T-helper 2 cell treated with Interferon-gamma antibody and Interleukin-4, amounts not matched to agents 5 μg/mL and 100 μg/mL, for 36 hours (primary cell): ENCODE measurements around the gene MAGI1.

Source experiments
- DNase-seq: peaks from one replicate; pipeline ENCODE4 v3.0.0; 2021; ENCODE audit warnings: low spot score
- H3K27ac Mint-ChIP-seq: one replicate; pipeline ENCODE4 v1.8.0; 2021; ENCODE audit warnings: mild to moderate bottlenecking, mixed read lengths
- H3K27me3 Mint-ChIP-seq: one replicate; pipeline ENCODE4 v1.8.0; 2021; ENCODE audit warnings: low read depth, mixed read lengths
- H3K36me3 Mint-ChIP-seq: one replicate; pipeline ENCODE4 v1.8.0; 2021; ENCODE audit warnings: low read depth, mixed read lengths
- H3K4me1 Mint-ChIP-seq: one replicate; pipeline ENCODE4 v1.8.0; 2021; ENCODE audit warnings: low read depth, mixed read lengths
- H3K4me3 Mint-ChIP-seq: one replicate; pipeline ENCODE4 v1.8.0; 2022; ENCODE audit warnings: mild to moderate bottlenecking, moderate library complexity, mixed read lengths
- H3K9me3 Mint-ChIP-seq: one replicate; pipeline ENCODE4 v1.8.0; 2021; ENCODE audit warnings: mixed read lengths

MAGI1 gene

GRCh38 chr3:65749066-65749465, 289.7 kb downstream of the MAGI1 start:
- Mint-ChIP-seq H3K9me3 (no peaks in the 10 kb centered on the region), H3K27ac (no peak overlapping the region), H3K27me3 (no peaks in the 10 kb centered on the region), H3K4me1 (no peaks in the 10 kb centered on the region), H3K4me3 (no peak overlapping the region), H3K36me3 (no peaks in the 10 kb centered on the region)
- DNase-seq = no peak

DNA sequence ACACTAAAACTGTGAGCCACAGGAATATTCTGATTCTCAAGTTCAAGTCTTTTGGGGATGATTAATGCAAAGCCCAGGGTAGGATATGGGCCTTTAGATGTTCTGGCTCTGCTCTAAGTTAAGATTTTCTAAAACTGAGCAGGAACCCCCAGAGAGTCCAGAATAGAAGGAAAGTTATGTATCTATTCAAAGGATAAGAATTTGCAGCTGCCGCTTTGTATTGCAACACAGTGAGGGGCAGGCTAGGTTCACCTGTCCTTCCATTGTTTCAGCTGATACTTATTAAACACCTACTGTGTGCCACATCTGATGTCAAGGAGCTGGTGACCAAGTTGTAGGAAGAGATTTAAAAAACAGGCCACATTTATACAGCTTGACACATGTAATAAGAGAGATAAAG, 290.4 kb downstream of the MAGI1 start:
- DNase-seq = no peak
- no peaks in the 10 kb centered on the region for H3K36me3 Mint-ChIP-seq
- H3K4me1 Mint-ChIP-seq = no peaks in the 10 kb centered on the region
- H3K27me3 Mint-ChIP-seq = no peaks in the 10 kb centered on the region
- H3K27ac Mint-ChIP-seq = no peak overlapping the region
- no peaks in the 10 kb centered on the region for H3K9me3 Mint-ChIP-seq
- no peak overlapping the region for H3K4me3 Mint-ChIP-seq

GRCh38 chr3:65746848-65747247, 291.9 kb downstream of the MAGI1 start:
- Mint-ChIP-seq H3K36me3 (no peaks in the 10 kb centered on the region), H3K9me3 (no peaks in the 10 kb centered on the region), H3K27me3 (no peaks in the 10 kb centered on the region), H3K4me3 (no peak overlapping the region), H3K27ac (no peak overlapping the region), H3K4me1 (no peaks in the 10 kb centered on the region)
- no peak for DNase-seq

DNA sequence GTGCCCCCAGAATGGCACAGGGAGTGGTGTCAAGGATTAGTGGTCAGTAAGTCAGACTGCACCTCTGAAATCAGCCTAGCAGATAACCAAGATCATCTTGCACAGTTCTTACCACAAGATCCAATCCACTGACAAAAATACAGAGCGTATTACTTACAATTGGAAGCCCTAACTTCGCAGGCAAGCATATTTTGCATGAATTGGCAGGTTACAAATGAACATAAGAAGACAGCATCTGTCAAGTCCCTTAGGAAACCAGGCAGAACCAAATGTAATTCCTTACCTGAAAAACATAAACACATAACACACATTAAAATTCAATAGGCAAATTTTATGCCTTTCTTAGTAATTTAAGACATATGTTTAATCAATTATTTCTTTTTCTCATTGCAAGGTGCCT, 293.4 kb downstream of the MAGI1 start:
- Mint-ChIP-seq H3K4me3 (no peak overlapping the region), H3K27me3 (no peaks in the 10 kb centered on the region), H3K36me3 (no peaks in the 10 kb centered on the region), H3K4me1 (no peaks in the 10 kb centered on the region), H3K9me3 (no peaks in the 10 kb centered on the region), H3K27ac (no peak overlapping the region)
- DNase-seq = no peak

GRCh38 chr3:65742914-65743313, 295.8 kb downstream of the MAGI1 start:
- H3K36me3 Mint-ChIP-seq = no peaks in the 10 kb centered on the region
- no peak for DNase-seq
- H3K9me3 Mint-ChIP-seq = no peaks in the 10 kb centered on the region
- no peaks in the 10 kb centered on the region for H3K4me1 Mint-ChIP-seq
- H3K4me3 Mint-ChIP-seq = no peak overlapping the region
- H3K27ac Mint-ChIP-seq = no peak overlapping the region
- no peaks in the 10 kb centered on the region for H3K27me3 Mint-ChIP-seq

DNA sequence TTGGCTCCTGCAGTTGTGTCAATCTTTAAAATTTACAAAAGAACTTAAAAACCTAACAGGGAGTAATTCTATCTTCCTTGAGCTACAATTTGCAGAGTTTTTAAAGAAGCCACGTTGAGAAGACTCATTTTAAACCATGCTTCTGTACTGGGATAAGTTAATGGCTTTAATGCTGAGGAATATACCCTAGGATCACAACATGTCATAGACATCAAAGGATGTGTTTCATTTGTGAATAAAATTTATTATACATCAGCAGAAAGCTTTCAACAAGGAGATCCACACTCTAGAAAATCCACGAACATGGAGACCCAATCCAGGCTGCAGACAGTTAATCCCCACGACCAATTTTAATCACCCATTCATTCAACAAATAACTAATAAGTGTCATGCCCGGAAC, 297.2 kb downstream of the MAGI1 start:
- Mint-ChIP-seq H3K4me1 (no peaks in the 10 kb centered on the region), H3K36me3 (no peaks in the 10 kb centered on the region), H3K9me3 (no peaks in the 10 kb centered on the region), H3K27ac (no peak overlapping the region), H3K27me3 (no peaks in the 10 kb centered on the region), H3K4me3 (no peak overlapping the region)
- no peak for DNase-seq

GRCh38 chr3:65739901-65740541, 298.7 kb downstream of the MAGI1 start:
- Mint-ChIP-seq H3K27ac (no peak overlapping the region), H3K9me3 (no peaks in the 10 kb centered on the region), H3K4me1 (no peaks in the 10 kb centered on the region), H3K27me3 (no peaks in the 10 kb centered on the region), H3K36me3 (no peaks in the 10 kb centered on the region), H3K4me3 (no peak overlapping the region)
- no peak for DNase-seq

DNA sequence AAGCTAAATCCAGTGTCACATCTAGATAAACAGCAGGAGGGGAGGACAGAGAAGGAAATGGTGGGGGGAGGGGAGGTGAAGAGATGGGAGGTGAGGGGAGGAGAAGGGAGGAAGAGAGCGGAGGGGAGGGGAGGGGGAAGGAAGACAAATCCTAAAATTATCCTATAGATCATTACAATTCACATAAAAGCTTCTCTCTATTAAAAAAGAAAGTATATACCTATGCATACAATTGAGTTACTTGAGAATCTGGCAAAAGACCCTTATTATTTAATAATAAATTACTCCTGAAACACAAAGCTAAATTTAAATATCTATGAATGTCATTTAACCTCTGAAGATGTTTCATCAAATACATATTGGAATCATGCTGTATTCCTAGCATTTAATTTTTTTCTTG, 303.9 kb downstream of the MAGI1 start:
- H3K27me3 Mint-ChIP-seq = no peaks in the 10 kb centered on the region
- H3K4me1 Mint-ChIP-seq = no peaks in the 10 kb centered on the region
- no peak for DNase-seq
- H3K36me3 Mint-ChIP-seq = no peaks in the 10 kb centered on the region
- no peaks in the 10 kb centered on the region for H3K9me3 Mint-ChIP-seq
- no peak overlapping the region for H3K4me3 Mint-ChIP-seq
- no peak overlapping the region for H3K27ac Mint-ChIP-seq

GRCh38 chr3:65734382-65734781, 304.3 kb downstream of the MAGI1 start:
- Mint-ChIP-seq H3K4me3 (no peak overlapping the region), H3K36me3 (no peaks in the 10 kb centered on the region), H3K27me3 (no peaks in the 10 kb centered on the region), H3K9me3 (no peaks in the 10 kb centered on the region), H3K27ac (no peak overlapping the region), H3K4me1 (no peaks in the 10 kb centered on the region)
- DNase-seq = no peak

- Mint-ChIP-seq H3K27me3 (no peaks in the 10 kb centered on the region), H3K27ac (no peak overlapping the region), H3K36me3 (no peaks in the 10 kb centered on the region), H3K9me3 (no peaks in the 10 kb centered on the region), H3K4me3 (no peak overlapping the region), H3K4me1 (no peaks in the 10 kb centered on the region)
- no peak for DNase-seq
Measured at GRCh38 chr3:65733459-65733858, 305.3 kb downstream of the MAGI1 start.

DNA sequence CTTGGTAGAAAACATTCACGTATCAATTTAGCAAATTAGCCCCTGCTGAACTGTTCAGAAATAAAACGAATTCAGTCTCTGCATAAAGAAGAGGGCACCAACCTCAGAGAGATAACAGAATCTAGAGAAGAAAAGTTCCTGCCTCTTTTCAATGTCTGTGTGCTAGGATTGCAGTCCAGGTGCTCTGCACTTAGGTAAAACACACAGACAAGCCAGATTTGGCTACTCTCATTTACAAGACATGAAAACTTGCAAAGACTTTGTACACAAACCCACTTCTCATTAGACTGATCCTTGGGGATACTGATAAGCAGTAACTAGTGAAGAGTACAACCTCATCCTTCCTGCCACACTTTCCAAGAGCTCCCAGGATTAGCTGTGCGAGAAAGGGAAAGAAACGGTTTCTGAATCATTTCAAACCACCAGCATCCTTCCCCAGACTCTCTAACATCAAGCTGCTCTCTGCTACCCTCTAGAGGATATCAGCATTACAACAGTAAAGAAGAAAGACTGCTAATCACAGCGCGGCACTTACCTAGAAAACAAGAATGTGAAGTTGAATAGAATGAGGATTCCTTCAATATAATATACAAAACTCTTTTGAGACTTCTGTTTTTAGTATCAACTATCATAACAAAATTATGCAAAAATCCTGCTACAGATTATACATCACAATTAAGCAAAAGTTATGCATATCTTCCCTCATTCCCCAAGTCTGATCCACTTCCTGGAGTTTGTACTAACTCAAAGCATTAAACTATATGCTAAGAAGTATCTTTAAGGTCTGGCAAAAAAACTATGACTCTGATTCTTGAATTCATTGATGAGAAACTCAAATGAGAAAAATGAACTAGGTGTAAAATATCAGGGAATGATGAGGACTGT, 306.4 kb downstream of the MAGI1 start:
- no peak for DNase-seq
- no peaks in the 10 kb centered on the region for H3K4me1 Mint-ChIP-seq
- no peaks in the 10 kb centered on the region for H3K9me3 Mint-ChIP-seq
- no peak overlapping the region for H3K27ac Mint-ChIP-seq
- H3K36me3 Mint-ChIP-seq = no peaks in the 10 kb centered on the region
- no peak overlapping the region for H3K4me3 Mint-ChIP-seq
- H3K27me3 Mint-ChIP-seq = no peaks in the 10 kb centered on the region

DNA sequence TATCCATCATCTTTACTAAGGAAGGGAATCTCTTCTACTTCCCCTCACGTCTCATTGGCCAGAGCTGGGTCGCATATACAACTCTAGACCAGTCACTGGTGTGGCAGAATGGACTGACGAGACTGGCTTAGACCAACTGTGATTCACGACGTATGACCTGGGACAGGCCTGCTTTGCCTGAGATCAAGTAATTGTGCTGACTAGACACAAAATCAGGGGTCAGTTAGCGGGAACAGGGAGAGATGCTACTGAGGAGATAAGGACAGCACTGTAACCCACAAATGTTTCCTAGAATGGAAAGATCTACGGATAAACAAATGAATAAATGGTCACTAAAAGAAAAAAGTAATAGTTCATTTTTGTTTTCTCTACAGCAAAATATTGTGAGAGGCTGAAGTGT, 308.3 kb downstream of the MAGI1 start:
- H3K27me3 Mint-ChIP-seq = no peaks in the 10 kb centered on the region
- H3K4me1 Mint-ChIP-seq = no peaks in the 10 kb centered on the region
- H3K9me3 Mint-ChIP-seq = no peaks in the 10 kb centered on the region
- no peak overlapping the region for H3K27ac Mint-ChIP-seq
- H3K36me3 Mint-ChIP-seq = no peaks in the 10 kb centered on the region
- DNase-seq = no peak
- H3K4me3 Mint-ChIP-seq = no peak overlapping the region

GRCh38 chr3:65729973-65730372, 308.7 kb downstream of the MAGI1 start:
- Mint-ChIP-seq H3K36me3 (no peaks in the 10 kb centered on the region), H3K4me3 (no peak overlapping the region), H3K9me3 (no peaks in the 10 kb centered on the region), H3K27ac (no peak overlapping the region), H3K27me3 (no peaks in the 10 kb centered on the region), H3K4me1 (no peaks in the 10 kb centered on the region)
- DNase-seq = no peak

DNA sequence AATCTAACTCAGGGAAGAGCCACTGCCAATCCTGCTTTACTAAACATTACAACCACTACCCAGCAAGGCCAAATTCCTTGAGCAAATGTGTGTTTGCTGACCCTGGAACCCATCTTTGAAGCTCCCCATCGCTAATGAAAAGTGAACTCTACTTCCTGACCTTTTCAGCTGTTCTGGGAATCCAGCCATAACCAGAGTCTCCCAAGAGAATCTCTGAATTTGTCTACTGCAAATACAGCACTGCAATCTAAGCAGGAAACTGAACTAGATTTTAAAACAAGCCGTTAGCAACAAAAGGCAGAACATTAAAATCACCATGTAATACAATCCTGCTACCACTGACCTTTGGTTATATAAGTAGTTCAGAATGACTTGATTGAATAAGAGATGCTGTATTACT, 309.2 kb downstream of the MAGI1 start:
- Mint-ChIP-seq H3K9me3 (no peaks in the 10 kb centered on the region), H3K27me3 (no peaks in the 10 kb centered on the region), H3K36me3 (no peaks in the 10 kb centered on the region), H3K4me3 (no peak overlapping the region), H3K4me1 (no peaks in the 10 kb centered on the region), H3K27ac (no peak overlapping the region)
- DNase-seq = no peak

- Mint-ChIP-seq H3K27ac (no peak overlapping the region), H3K36me3 (no peaks in the 10 kb centered on the region), H3K27me3 (no peaks in the 10 kb centered on the region), H3K9me3 (no peaks in the 10 kb centered on the region), H3K4me1 (no peaks in the 10 kb centered on the region), H3K4me3 (no peak overlapping the region)
- no peak for DNase-seq
Measured at GRCh38 chr3:65728138-65728537, 310.6 kb downstream of the MAGI1 start.
